Measurements from ENCODE around the gene ROBO1.

The ROBO1 gene

DNA sequence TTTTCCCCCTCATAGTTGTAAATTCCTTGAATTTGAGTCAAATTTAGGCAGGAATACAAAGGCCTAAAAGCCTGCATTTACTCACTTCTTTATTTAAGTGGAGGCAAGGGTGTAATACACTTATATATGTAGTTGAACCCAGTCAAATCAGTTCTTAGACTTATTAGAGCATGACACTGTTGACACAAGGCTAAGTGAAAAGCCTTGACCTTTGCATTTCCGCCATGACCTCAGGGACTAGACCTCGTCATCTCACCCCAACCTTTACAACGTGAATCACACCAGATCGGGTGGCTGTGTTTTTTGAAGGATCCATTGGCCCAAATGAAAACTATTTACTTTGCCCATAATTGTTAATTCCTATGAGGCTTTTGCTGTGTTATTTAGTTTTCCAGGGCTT lies 774.4 kb downstream of the ROBO1 start:
- no peak for DNase-seq (ENCODE audit: insufficient read length)
- no peak for FAIRE-seq
- TF ChIP-seq TAF1 (IDR thresholded peaks at IDR 0.05; ENCODE audit: borderline replicate concordance, low read depth, low read length) = no peak
- no peak for TF ChIP-seq POLR2AphosphoS5 (IDR thresholded peaks at IDR 0.05; ENCODE audit: low read depth, low read length)
- no peak for TF ChIP-seq POLR2A (IDR thresholded peaks at IDR 0.05; ENCODE audit: low read depth, low read length)

GRCh38 chr3:78992830-78993229 lies 775.0 kb downstream of the ROBO1 start:
- DNase-seq (ENCODE audit: insufficient read length) (no peak), FAIRE-seq (no peak)
- TF ChIP-seq POLR2A (IDR thresholded peaks at IDR 0.05; ENCODE audit: low read depth, low read length) = no peak

DNA sequence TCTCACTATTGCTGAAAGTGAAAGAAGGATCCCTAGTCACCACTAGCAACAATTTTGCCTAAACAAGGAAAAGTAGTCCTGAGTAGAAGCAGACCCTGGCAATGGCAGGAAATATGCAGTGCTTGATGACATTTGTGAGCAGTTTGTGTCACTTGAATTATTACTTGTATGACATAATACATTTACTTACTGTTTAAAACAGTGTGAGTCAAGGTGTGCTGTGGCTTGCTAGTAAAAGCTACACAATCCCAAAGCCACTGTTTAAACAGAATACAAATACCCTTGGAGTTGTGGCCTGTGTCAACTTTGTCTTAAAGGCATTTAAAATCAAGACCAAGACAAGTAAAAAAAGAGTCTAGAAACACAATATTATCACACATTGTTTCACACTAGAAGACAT lies 775.4 kb downstream of the ROBO1 start:
- no peak for DNase-seq (ENCODE audit: insufficient read length)
- no peak for FAIRE-seq
- TF ChIP-seq TAF1 (IDR thresholded peaks at IDR 0.05; ENCODE audit: borderline replicate concordance, low read depth, low read length) = no peak
- TF ChIP-seq POLR2A (IDR thresholded peaks at IDR 0.05; ENCODE audit: low read depth, low read length) = no peak
- TF ChIP-seq POLR2AphosphoS5 (IDR thresholded peaks at IDR 0.05; ENCODE audit: low read depth, low read length) = no peak

DNA sequence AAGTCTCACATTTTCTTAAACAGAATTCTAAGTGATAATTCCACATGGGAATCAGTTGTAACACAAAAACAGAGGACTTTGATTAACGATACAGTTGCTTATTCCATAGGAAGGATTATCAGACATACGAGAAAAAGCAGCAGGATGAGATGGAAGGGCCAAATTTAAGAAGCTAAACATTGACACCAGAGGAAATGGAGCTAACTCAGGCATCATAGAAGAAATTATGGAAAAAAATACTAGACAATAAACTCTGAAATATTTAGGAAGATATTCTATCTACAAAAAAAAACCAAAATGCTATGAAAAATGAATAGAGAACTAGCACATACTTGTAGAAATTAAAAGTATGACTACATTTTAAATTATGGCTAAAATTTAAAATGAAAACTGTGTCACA lies 776.1 kb downstream of the ROBO1 start:
- FAIRE-seq (no peak), DNase-seq (ENCODE audit: insufficient read length) (no peak)
- TF ChIP-seq POLR2AphosphoS5 (IDR thresholded peaks at IDR 0.05; ENCODE audit: low read depth, low read length) (no peak), POLR2A (IDR thresholded peaks at IDR 0.05; ENCODE audit: low read depth, low read length) (no peak), TAF1 (IDR thresholded peaks at IDR 0.05; ENCODE audit: borderline replicate concordance, low read depth, low read length) (no peak)

- TF ChIP-seq POLR2A (IDR thresholded peaks at IDR 0.05; ENCODE audit: low read depth, low read length) (no peak), TAF1 (IDR thresholded peaks at IDR 0.05; ENCODE audit: borderline replicate concordance, low read depth, low read length) (no peak), POLR2AphosphoS5 (IDR thresholded peaks at IDR 0.05; ENCODE audit: low read depth, low read length) (no peak)
- no peak for FAIRE-seq
- DNase-seq (ENCODE audit: insufficient read length) = no peak
These were observed 777.6 kb downstream of the ROBO1 start for GRCh38 chr3:78990156-78990555.

DNA sequence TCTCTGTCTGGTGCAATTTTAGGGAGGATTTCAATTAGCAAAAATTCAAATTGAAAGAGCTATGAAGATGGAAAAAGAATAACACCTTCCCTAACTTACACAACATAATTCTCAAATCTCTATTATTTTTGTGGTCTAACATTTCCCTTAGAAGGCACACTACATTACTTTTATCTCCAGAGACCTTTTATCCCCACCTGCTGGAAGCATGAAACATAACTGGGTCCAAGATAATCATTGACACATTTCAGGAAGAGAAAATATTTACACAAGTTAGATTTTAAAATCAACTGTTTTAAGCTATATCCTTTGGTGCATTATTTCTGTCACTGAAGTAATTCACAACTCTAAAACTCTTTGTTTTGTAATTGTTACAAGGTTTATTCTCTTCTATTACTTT lies 779.5 kb downstream of the ROBO1 start:
- FAIRE-seq = no peak
- no peak for TF ChIP-seq POLR2AphosphoS5 (IDR thresholded peaks at IDR 0.05; ENCODE audit: low read depth, low read length)
- no peak for TF ChIP-seq TAF1 (IDR thresholded peaks at IDR 0.05; ENCODE audit: borderline replicate concordance, low read depth, low read length)
- no peak for DNase-seq (ENCODE audit: insufficient read length)

- DNase-seq (ENCODE audit: insufficient read length) (no peak), FAIRE-seq (no peak)
- TF ChIP-seq POLR2AphosphoS5 (IDR thresholded peaks at IDR 0.05; ENCODE audit: low read depth, low read length) (no peak), POLR2A (IDR thresholded peaks at IDR 0.05; ENCODE audit: low read depth, low read length) (no peak), TAF1 (IDR thresholded peaks at IDR 0.05; ENCODE audit: borderline replicate concordance, low read depth, low read length) (no peak)
These were observed 781.2 kb downstream of the ROBO1 start for GRCh38 chr3:78986416-78987101.

DNA sequence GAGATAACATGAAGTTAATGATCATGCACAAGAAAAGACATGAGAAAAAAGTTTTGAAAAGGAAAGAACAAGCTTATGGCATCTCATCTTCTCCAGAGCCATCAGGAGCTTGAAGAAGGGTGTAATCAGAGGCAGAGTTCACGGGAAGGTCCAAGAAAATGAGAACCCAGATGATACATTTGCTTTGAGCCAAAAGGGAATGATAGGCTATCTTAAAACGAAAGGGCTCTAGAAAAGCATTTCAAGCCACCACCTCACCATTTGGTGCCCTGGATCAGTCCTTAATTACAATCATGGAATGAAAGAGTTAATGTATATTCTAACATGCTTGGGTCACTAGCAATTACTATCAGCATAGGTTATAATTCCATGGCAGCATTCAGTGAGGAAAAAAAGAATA lies 781.8 kb downstream of the ROBO1 start:
- no peak for FAIRE-seq
- DNase-seq (ENCODE audit: insufficient read length) = no peak

GRCh38 chr3:78979028-78979427 lies 788.8 kb downstream of the ROBO1 start:
- FAIRE-seq (no peak), DNase-seq (ENCODE audit: insufficient read length) (no peak)
- TF ChIP-seq TAF1 (IDR thresholded peaks at IDR 0.05; ENCODE audit: borderline replicate concordance, low read depth, low read length) (no peak), POLR2A (IDR thresholded peaks at IDR 0.05; ENCODE audit: low read depth, low read length) (no peak), POLR2AphosphoS5 (IDR thresholded peaks at IDR 0.05; ENCODE audit: low read depth, low read length) (no peak)

More for the DNA sequence above, 781.8 kb downstream of the ROBO1 start:
- no peak for TF ChIP-seq POLR2AphosphoS5 (IDR thresholded peaks at IDR 0.05; ENCODE audit: low read depth, low read length)
- TF ChIP-seq TAF1 (IDR thresholded peaks at IDR 0.05; ENCODE audit: borderline replicate concordance, low read depth, low read length) = no peak
- no peak for TF ChIP-seq POLR2A (IDR thresholded peaks at IDR 0.05; ENCODE audit: low read depth, low read length)

- TF ChIP-seq POLR2A (IDR thresholded peaks at IDR 0.05; ENCODE audit: low read depth, low read length) (no peak), POLR2AphosphoS5 (IDR thresholded peaks at IDR 0.05; ENCODE audit: low read depth, low read length) (no peak), TAF1 (IDR thresholded peaks at IDR 0.05; ENCODE audit: borderline replicate concordance, low read depth, low read length) (no peak)
- no peak for FAIRE-seq
- no peak for DNase-seq (ENCODE audit: insufficient read length)
These were observed 789.8 kb downstream of the ROBO1 start for GRCh38 chr3:78978037-78978436.

- FAIRE-seq (no peak), DNase-seq (ENCODE audit: insufficient read length) (no peak)
- TF ChIP-seq POLR2A (IDR thresholded peaks at IDR 0.05; ENCODE audit: low read depth, low read length) = no peak
- no peak for TF ChIP-seq POLR2AphosphoS5 (IDR thresholded peaks at IDR 0.05; ENCODE audit: low read depth, low read length)
- no peak for TF ChIP-seq TAF1 (IDR thresholded peaks at IDR 0.05; ENCODE audit: borderline replicate concordance, low read depth, low read length)
These were observed 790.7 kb downstream of the ROBO1 start for GRCh38 chr3:78977073-78977472.

DNA sequence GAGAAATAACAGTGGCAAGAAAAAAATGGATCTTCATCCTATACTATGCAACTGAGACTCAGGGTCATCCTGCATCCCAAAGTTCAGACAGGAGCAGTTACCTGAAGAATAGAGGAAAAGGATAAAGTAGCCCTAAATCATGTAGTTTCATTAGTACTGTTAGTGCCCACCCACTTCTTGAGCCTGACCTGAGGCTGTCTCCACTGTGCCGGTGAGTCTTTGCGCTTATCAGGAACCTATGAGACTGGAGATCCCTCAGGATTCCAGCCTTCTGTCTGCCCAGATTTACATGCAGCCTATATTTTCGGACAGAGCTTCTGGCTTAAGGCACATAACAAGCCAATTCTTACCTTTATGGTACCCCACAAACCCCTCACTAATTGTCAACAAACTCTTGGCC lies 791.6 kb downstream of the ROBO1 start:
- TF ChIP-seq POLR2AphosphoS5 (IDR thresholded peaks at IDR 0.05; ENCODE audit: low read depth, low read length) (no peak), TAF1 (IDR thresholded peaks at IDR 0.05; ENCODE audit: borderline replicate concordance, low read depth, low read length) (no peak), POLR2A (IDR thresholded peaks at IDR 0.05; ENCODE audit: low read depth, low read length) (no peak)
- no peak for FAIRE-seq
- DNase-seq (ENCODE audit: insufficient read length) = no peak

All from GM12892 (cell line).